ENCODE results near the gene HPCA. TPM values are rescaled to one million over a fixed set of nuclear protein-coding genes. Genes with fewer than 3 reads are reported as not detected.

The HPCA gene
- total and polyA plus RNA-seq, 11 donors = 0.29 TPM; not detected in 10

- 71 to 79% (median 76%) methylated on average over 7 to 8 of the region's 8 CpGs for WGBS, 4 donors
- no peak for DNase-seq
- peaks cover 0 to 47% (median 22%) of the 10 kb centered on the region in 9 donors for H3K27me3 ChIP-seq
- H3K27ac ChIP-seq = peak overlapping the region in 1 of 12 donors; percentile 38
- H3K36me3 ChIP-seq = no peaks in the 10 kb centered on the region
- peaks cover 0 to 18% (median 6%) of the 10 kb centered on the region in 12 donors for H3K4me1 ChIP-seq
- ATAC-seq = peak in 1 of 4 donors; percentile 3
- no peaks in the 10 kb centered on the region for H3K9me3 ChIP-seq
- intact Hi-C loops (cut with DNase I) = no loop called here
- H3K4me3 ChIP-seq = peak overlapping the region in 6 of 12 donors; percentile 46 to 58 (median 49)
- TF ChIP-seq POLR2A (IDR thresholded peaks at IDR 0.05) = no peak
- TF ChIP-seq, protein P1, sequence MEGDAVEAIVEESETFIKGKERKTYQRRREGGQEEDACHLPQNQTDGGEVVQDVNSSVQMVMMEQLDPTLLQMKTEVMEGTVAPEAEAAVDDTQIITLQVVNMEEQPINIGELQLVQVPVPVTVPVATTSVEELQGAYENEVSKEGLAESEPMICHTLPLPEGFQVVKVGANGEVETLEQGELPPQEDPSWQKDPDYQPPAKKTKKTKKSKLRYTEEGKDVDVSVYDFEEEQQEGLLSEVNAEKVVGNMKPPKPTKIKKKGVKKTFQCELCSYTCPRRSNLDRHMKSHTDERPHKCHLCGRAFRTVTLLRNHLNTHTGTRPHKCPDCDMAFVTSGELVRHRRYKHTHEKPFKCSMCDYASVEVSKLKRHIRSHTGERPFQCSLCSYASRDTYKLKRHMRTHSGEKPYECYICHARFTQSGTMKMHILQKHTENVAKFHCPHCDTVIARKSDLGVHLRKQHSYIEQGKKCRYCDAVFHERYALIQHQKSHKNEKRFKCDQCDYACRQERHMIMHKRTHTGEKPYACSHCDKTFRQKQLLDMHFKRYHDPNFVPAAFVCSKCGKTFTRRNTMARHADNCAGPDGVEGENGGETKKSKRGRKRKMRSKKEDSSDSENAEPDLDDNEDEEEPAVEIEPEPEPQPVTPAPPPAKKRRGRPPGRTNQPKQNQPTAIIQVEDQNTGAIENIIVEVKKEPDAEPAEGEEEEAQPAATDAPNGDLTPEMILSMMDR (IDR thresholded peaks at IDR 0.05) = no peak
Observed at GRCh38 chr1:32894019-32894600, 7.8 kb downstream of the HPCA start.

- DNase-seq (no peak), ATAC-seq (no peak)
- peaks cover 0 to 18% (median 6%) of the 10 kb centered on the region in 12 donors for H3K4me1 ChIP-seq
- intact Hi-C loops (cut with DNase I) = no loop called here
- 73 to 90% (median 85%) methylated on average over 2 to 6 of the region's 6 CpGs for WGBS, 4 donors
- H3K9me3 ChIP-seq = no peaks in the 10 kb centered on the region
- TF ChIP-seq POLR2A (IDR thresholded peaks at IDR 0.05) = no peak
- no peak overlapping the region for H3K27ac ChIP-seq
- H3K36me3 ChIP-seq = no peaks in the 10 kb centered on the region
- H3K4me3 ChIP-seq = no peak overlapping the region
- H3K27me3 ChIP-seq = peaks cover 0 to 45% (median 22%) of the 10 kb centered on the region in 9 donors
Observed at GRCh38 chr1:32894681-32895080, 8.4 kb downstream of the HPCA start.

DNA sequence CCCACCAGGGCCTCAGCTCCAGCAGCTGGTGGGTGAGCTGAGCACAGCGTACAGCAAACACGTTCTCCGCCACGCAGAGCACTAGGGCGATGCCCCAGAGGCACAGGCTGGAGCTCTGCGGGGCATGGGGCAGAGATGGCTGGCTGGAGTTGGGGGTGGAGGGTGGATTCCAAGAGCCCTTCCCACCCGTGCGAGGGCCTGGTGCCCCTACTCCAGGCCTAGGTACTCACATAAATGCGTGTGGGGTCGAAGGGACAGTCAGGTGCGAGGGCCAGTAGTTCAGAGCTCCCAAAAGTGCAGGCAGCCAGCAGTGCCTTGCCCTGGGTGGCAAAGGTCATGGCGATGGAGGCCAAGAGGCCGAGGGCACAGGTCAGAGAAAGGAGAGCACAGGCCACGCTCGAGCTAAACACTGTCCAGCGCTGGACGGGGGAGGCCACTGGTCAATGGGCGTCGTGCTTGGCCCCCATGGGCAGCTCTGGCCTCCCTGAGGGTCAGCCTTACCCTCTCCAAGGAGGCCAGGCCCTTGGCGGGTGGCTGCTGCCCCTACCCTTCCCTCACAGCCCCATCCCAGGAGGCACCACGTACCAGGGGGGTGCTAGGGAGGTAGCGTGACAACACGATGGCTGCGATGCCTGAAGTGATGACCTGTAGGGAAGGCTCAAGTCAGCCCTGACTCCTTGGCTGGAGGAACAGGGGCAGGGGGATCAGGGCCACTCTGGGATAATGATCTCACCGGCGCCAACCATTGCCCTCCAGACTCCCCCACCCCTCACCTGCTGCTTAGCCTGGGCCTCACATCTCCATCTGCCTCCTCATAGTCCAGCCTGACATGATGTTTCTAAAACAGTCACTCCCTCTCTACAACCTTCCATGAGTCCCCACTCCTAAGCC lies 9.3 kb downstream of the HPCA start:
- DNase-seq (no peak), ATAC-seq (no peak)
- Histone ChIP-seq H3K4me1 (peaks cover 0 to 22% (median 8%) of the 10 kb centered on the region in 12 donors), H3K4me3 (no peak overlapping the region), H3K27ac (no peak overlapping the region), H3K9me3 (no peaks in the 10 kb centered on the region), H3K36me3 (no peaks in the 10 kb centered on the region), H3K27me3 (peaks cover 0 to 49% (median 22%) of the 10 kb centered on the region in 9 donors)
- intact Hi-C loops (cut with DNase I) = no loop called here
- WGBS, 4 donors = 92 to 95% (median 94%) methylated on average over 20 to 26 of the region's 26 CpGs
- TF ChIP-seq, protein P1 (IDR thresholded peaks at IDR 0.05) = no peak
- TF ChIP-seq POLR2A (IDR thresholded peaks at IDR 0.05) = no peak

GRCh38 chr1:32896451-32896850 lies 10.2 kb downstream of the HPCA start:
- DNase-seq (no peak), ATAC-seq (no peak)
- Histone ChIP-seq H3K36me3 (no peaks in the 10 kb centered on the region), H3K9me3 (no peaks in the 10 kb centered on the region), H3K4me1 (peaks cover 0 to 29% (median 12%) of the 10 kb centered on the region in 12 donors), H3K4me3 (no peak overlapping the region), H3K27ac (no peak overlapping the region), H3K27me3 (peaks cover 0 to 48% (median 16%) of the 10 kb centered on the region in 9 donors)
- intact Hi-C loops (cut with DNase I) = no loop called here
- WGBS, 4 donors = 80 to 92% (median 84%) methylated on average over 4 to 5 of the region's 5 CpGs
- TF ChIP-seq POLR2A (IDR thresholded peaks at IDR 0.05) = no peak
- TF ChIP-seq, protein P1 (IDR thresholded peaks at IDR 0.05) = no peak

All from heart left ventricle (tissue), 16 donors.